DND-41 (cell line): Measurements from ENCODE around the gene JADE2.

Experiments
- ATAC-seq: fragments of 200-7000 bp; cut with Tn5 transposase; 3 replicates; pipeline ENCODE4 v1.9.1; 2021; ENCODE audit warnings: low read depth; ENCODE audit not compliant: insufficient read depth
- DNase-seq: peaks from one replicate; pipeline ENCODE4 v3.0.0-alpha.2; 2020
- H2AFZ ChIP-seq: 2 replicates; pipeline ENCODE4 v1.6.0; 2012; ENCODE audit warnings: low read depth, low read length
- H3K27ac ChIP-seq: 2 replicates; pipeline ENCODE4 v1.5.1; 2012; ENCODE audit warnings: low read length, inconsistent platforms
- H3K27me3 ChIP-seq: fragments of 200-600 bp; sonication (generic); 2 replicates; pipeline ENCODE4 v1.6.0; 2012; ENCODE audit warnings: low read length, mild to moderate bottlenecking, inconsistent platforms; ENCODE audit not compliant: insufficient read depth, poor library complexity
- H3K36me3 ChIP-seq: 2 replicates; pipeline ENCODE4 v1.5.1; 2012; ENCODE audit warnings: low read length, inconsistent platforms; ENCODE audit not compliant: insufficient read depth
- H3K4me1 ChIP-seq: 2 replicates; pipeline ENCODE4 v1.5.1; 2012; ENCODE audit warnings: mild to moderate bottlenecking, low read length; ENCODE audit not compliant: insufficient read depth
- H3K4me2 ChIP-seq: 2 replicates; pipeline ENCODE4 v1.6.0; 2012; ENCODE audit warnings: mild to moderate bottlenecking, moderate library complexity, low read length, inconsistent platforms; ENCODE audit not compliant: insufficient read depth
- H3K4me3 ChIP-seq, 2 experiments: fragments of 200-600 bp in 1 of 2; shearing (Covaris generic) in 1 of 2; 2 replicates each; pipeline ENCODE4 v1.5.1; 2012 to 2016; ENCODE audit warnings: inconsistent platforms in 2 of 2, low read length in 2 of 2, mild to moderate bottlenecking in 2 of 2, low read depth in 1 of 2, moderate library complexity in 1 of 2
- H3K79me2 ChIP-seq: 2 replicates; pipeline ENCODE4 v1.6.0; 2012; ENCODE audit warnings: low read length, inconsistent platforms; ENCODE audit not compliant: insufficient read depth
- H3K9ac ChIP-seq: 2 replicates; pipeline ENCODE4 v1.6.0; 2012; ENCODE audit warnings: low read depth, mild to moderate bottlenecking, inconsistent platforms, low read length, moderate library complexity
- H3K9me3 ChIP-seq: 2 replicates; pipeline ENCODE4 v1.5.1; 2012; ENCODE audit warnings: low read length, moderate library complexity, mild to moderate bottlenecking, inconsistent platforms; ENCODE audit not compliant: insufficient read depth, severe bottlenecking
- H4K20me1 ChIP-seq: 2 replicates; pipeline ENCODE4 v1.6.0; 2012; ENCODE audit warnings: low read length; ENCODE audit not compliant: insufficient read depth
- CTCF ChIP-seq: IDR thresholded peaks from 2 replicates; pipeline ENCODE4 v1.5.1; 2012; ENCODE audit warnings: borderline replicate concordance, low read length, moderate library complexity, mild to moderate bottlenecking; ENCODE audit not compliant: poor library complexity, severe bottlenecking; ENCODE audit errors: extremely low read depth
- EZH2 ChIP-seq: IDR thresholded peaks from 3 replicates; pipeline ENCODE4 v1.6.1; 2012; ENCODE audit warnings: borderline replicate concordance, low read depth, mild to moderate bottlenecking, moderate library complexity, low read length, inconsistent platforms; ENCODE audit not compliant: severe bottlenecking

JADE2 gene

GRCh38 chr5:134600600-134600999 is 75.1 kb downstream of the JADE2 start:
- H3K79me2 ChIP-seq, result no peaks in the 10 kb centered on the region
- DNase-seq, result no peak
- no peak overlapping the region for H3K4me2 ChIP-seq
- no peaks in the 10 kb centered on the region for H4K20me1 ChIP-seq
- ATAC-seq, result no peak
- H3K4me1 ChIP-seq, result no peaks in the 10 kb centered on the region
- no peaks in the 10 kb centered on the region for H3K27me3 ChIP-seq
- H3K27ac ChIP-seq, result no peak overlapping the region
- no peak overlapping the region for H3K4me3 ChIP-seq
- peaks cover 15% of the 10 kb centered on the region; the same call in 1 of the 2 replicates for H3K36me3 ChIP-seq
- no peaks in the 10 kb centered on the region for H3K9me3 ChIP-seq
- no peak overlapping the region for H3K9ac ChIP-seq
- TF ChIP-seq EZH2 (no peak), CTCF (no peak)
- no peak overlapping the region for H2AFZ ChIP-seq

- ATAC-seq (no peak), DNase-seq (no peak)
- no peak overlapping the region for H3K4me2 ChIP-seq
- H3K4me1 ChIP-seq, result no peaks in the 10 kb centered on the region
- no peak overlapping the region for H3K27ac ChIP-seq
- no peaks in the 10 kb centered on the region for H3K9me3 ChIP-seq
- H3K9ac ChIP-seq, result no peak overlapping the region
- no peaks in the 10 kb centered on the region for H3K79me2 ChIP-seq
- no peak overlapping the region for H2AFZ ChIP-seq
- no peaks in the 10 kb centered on the region for H3K27me3 ChIP-seq
- H4K20me1 ChIP-seq, result no peaks in the 10 kb centered on the region
- H3K4me3 ChIP-seq, result no peak overlapping the region
- TF ChIP-seq CTCF (no peak), EZH2 (no peak)
- peaks cover 31% of the 10 kb centered on the region for H3K36me3 ChIP-seq
Measured at GRCh38 chr5:134603059-134603458, 77.6 kb downstream of the JADE2 start.

- H3K4me3 ChIP-seq, result no peak overlapping the region
- H3K4me1 ChIP-seq, result no peaks in the 10 kb centered on the region
- no peaks in the 10 kb centered on the region for H3K79me2 ChIP-seq
- H3K4me2 ChIP-seq, result no peak overlapping the region
- no peak for TF ChIP-seq CTCF
- TF ChIP-seq EZH2, result no peak
- DNase-seq (no peak), ATAC-seq (no peak)
- no peak overlapping the region for H2AFZ ChIP-seq
- H3K27ac ChIP-seq, result no peak overlapping the region
- H3K9me3 ChIP-seq, result no peaks in the 10 kb centered on the region
- H4K20me1 ChIP-seq, result no peaks in the 10 kb centered on the region
- H3K36me3 ChIP-seq, result peaks cover 46% of the 10 kb centered on the region
- H3K9ac ChIP-seq, result no peak overlapping the region
- H3K27me3 ChIP-seq, result no peaks in the 10 kb centered on the region
Measured at GRCh38 chr5:134604908-134605307, 79.4 kb downstream of the JADE2 start.

GRCh38 chr5:134606726-134607125 is 81.3 kb downstream of the JADE2 start:
- Histone ChIP-seq H2AFZ (no peak overlapping the region), H3K4me3 (no peak overlapping the region), H3K9ac (no peak overlapping the region), H3K27ac (no peak overlapping the region), H4K20me1 (no peaks in the 10 kb centered on the region), H3K4me2 (no peak overlapping the region), H3K27me3 (no peaks in the 10 kb centered on the region), H3K9me3 (no peaks in the 10 kb centered on the region), H3K79me2 (no peaks in the 10 kb centered on the region), H3K4me1 (no peaks in the 10 kb centered on the region), H3K36me3 (peaks cover 56% of the 10 kb centered on the region)
- DNase-seq, result no peak
- TF ChIP-seq CTCF, result no peak
- no peak for TF ChIP-seq EZH2
- no peak for ATAC-seq
